ENCODE results near the gene PEX6.

PEX6 gene

DNA sequence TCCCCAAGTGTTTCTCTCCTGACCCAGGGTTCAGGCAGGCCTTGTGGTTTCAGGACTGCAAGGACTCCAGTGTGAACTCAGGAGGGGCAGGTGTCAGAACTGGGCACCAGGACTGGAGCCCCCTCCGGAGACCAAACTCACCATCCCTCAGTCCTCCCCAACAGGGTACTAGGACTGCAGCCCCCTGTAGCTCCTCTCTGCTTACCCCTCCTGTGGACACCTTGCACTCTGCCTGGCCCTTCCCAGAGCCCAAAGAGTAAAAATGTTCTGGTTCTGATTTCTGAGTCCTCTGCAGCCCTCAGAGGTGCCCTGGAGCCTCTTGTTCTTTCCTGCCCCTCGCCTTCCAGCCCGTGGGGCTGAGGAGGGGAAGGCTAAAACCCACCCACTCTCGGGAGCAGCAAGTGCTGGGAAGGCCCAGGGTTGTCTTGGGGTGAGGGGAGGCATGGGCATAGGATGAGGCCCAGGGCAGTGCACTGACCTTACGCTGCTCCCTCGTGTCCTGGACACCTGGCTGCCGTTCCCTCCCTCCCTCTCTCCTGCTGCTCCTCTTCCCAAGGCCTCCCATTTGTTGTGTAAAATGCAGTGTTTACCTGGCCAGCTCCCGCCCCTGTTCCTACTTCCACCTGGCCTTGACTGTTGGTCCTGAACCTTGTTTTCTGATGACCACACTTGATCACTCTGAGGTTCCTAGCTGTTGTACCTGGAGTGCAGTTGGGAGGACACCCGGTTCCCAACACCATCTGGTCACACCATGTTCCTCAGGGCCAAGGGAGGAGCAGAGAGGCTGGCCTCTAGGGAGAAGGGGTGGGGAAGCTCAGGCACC, 39.8 kb downstream of the PEX6 start:
- H3K9ac ChIP-seq (ENCODE audit: low read length): no peak overlapping the region
- no peaks in the 10 kb centered on the region for H3K27me3 ChIP-seq (ENCODE audit: control insufficient read depth, insufficient read depth, low read length)
- no peaks in the 10 kb centered on the region for H3K9me3 ChIP-seq (ENCODE audit: control insufficient read depth, low read depth, low read length)

GRCh38 chr6:42938428-42938796, 40.6 kb downstream of the PEX6 start:
- no peaks in the 10 kb centered on the region for H3K9me3 ChIP-seq (ENCODE audit: control insufficient read depth, low read depth, low read length)
- H3K4me1 ChIP-seq (ENCODE audit: control insufficient read depth, low read depth, low read length): no peaks in the 10 kb centered on the region
- peaks cover 50% of the 10 kb centered on the region for H3K36me3 ChIP-seq (ENCODE audit: control insufficient read depth, low read depth, low read length)
- no peaks in the 10 kb centered on the region for H3K27me3 ChIP-seq (ENCODE audit: control insufficient read depth, insufficient read depth, low read length)
- H3K4me3 ChIP-seq (ENCODE audit: low read length): no peak overlapping the region
- no peak overlapping the region for H3K9ac ChIP-seq (ENCODE audit: low read length)
- H3K27ac ChIP-seq (ENCODE audit: low read length): no peak overlapping the region

More for the DNA sequence above, 39.8 kb downstream of the PEX6 start:
- no peak overlapping the region for H3K4me3 ChIP-seq (ENCODE audit: low read length)
- peaks cover 49% of the 10 kb centered on the region for H3K36me3 ChIP-seq (ENCODE audit: control insufficient read depth, low read depth, low read length)
- H3K4me1 ChIP-seq (ENCODE audit: control insufficient read depth, low read depth, low read length): no peaks in the 10 kb centered on the region
- no peak overlapping the region for H3K27ac ChIP-seq (ENCODE audit: low read length)

GRCh38 chr6:42937548-42938427, 41.2 kb downstream of the PEX6 start:
- no peak overlapping the region for H3K9ac ChIP-seq (ENCODE audit: low read length)
- no peak overlapping the region for H3K4me3 ChIP-seq (ENCODE audit: low read length)
- H3K36me3 ChIP-seq (ENCODE audit: control insufficient read depth, low read depth, low read length): peaks cover 50% of the 10 kb centered on the region
- no peaks in the 10 kb centered on the region for H3K27me3 ChIP-seq (ENCODE audit: control insufficient read depth, insufficient read depth, low read length)
- no peaks in the 10 kb centered on the region for H3K9me3 ChIP-seq (ENCODE audit: control insufficient read depth, low read depth, low read length)
- no peak overlapping the region for H3K27ac ChIP-seq (ENCODE audit: low read length)
- H3K4me1 ChIP-seq (ENCODE audit: control insufficient read depth, low read depth, low read length): no peaks in the 10 kb centered on the region

DNA sequence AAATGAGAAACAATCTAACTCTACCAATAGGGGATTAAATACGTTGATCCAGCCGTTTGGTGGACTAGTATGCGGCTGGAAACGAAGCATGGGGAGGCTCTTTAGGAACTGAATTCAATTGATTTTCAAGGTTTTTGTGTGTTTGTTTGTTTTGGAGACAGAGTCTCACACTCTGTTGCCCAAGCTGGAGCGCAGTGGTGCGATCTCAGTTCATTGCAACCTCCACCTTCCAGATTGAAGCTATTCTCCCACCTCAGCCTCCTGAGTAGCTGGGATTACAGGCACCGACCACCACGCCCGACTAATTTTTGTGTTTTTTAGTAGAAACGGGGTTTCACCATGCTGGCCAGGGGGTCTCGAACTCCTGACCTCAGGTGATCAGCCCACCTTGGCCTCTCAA, 42.6 kb downstream of the PEX6 start:
- Histone ChIP-seq H3K27me3 (ENCODE audit: control insufficient read depth, insufficient read depth, low read length) (no peaks in the 10 kb centered on the region), H3K9ac (ENCODE audit: low read length) (no peak overlapping the region), H3K27ac (ENCODE audit: low read length) (no peak overlapping the region), H3K4me3 (ENCODE audit: low read length) (no peak overlapping the region), H3K9me3 (ENCODE audit: control insufficient read depth, low read depth, low read length) (no peaks in the 10 kb centered on the region), H3K36me3 (ENCODE audit: control insufficient read depth, low read depth, low read length) (peaks cover 56% of the 10 kb centered on the region), H3K4me1 (ENCODE audit: control insufficient read depth, low read depth, low read length) (no peaks in the 10 kb centered on the region)

GRCh38 chr6:42935322-42935721, 43.7 kb downstream of the PEX6 start:
- Histone ChIP-seq H3K4me3 (ENCODE audit: low read length) (no peak overlapping the region), H3K27ac (ENCODE audit: low read length) (no peak overlapping the region), H3K27me3 (ENCODE audit: control insufficient read depth, insufficient read depth, low read length) (no peaks in the 10 kb centered on the region), H3K9ac (ENCODE audit: low read length) (no peak overlapping the region), H3K4me1 (ENCODE audit: control insufficient read depth, low read depth, low read length) (peaks cover 3% of the 10 kb centered on the region), H3K36me3 (ENCODE audit: control insufficient read depth, low read depth, low read length) (peaks cover 56% of the 10 kb centered on the region), H3K9me3 (ENCODE audit: control insufficient read depth, low read depth, low read length) (no peaks in the 10 kb centered on the region)

GRCh38 chr6:42933205-42933604, 45.8 kb downstream of the PEX6 start:
- Histone ChIP-seq H3K9me3 (ENCODE audit: control insufficient read depth, low read depth, low read length) (no peaks in the 10 kb centered on the region), H3K36me3 (ENCODE audit: control insufficient read depth, low read depth, low read length) (peaks cover 46% of the 10 kb centered on the region), H3K4me3 (ENCODE audit: low read length) (no peak overlapping the region), H3K27ac (ENCODE audit: low read length) (no peak overlapping the region), H3K27me3 (ENCODE audit: control insufficient read depth, insufficient read depth, low read length) (no peaks in the 10 kb centered on the region), H3K9ac (ENCODE audit: low read length) (no peak overlapping the region), H3K4me1 (ENCODE audit: control insufficient read depth, low read depth, low read length) (peaks cover 6% of the 10 kb centered on the region)

- peaks cover 38% of the 10 kb centered on the region for H3K36me3 ChIP-seq (ENCODE audit: control insufficient read depth, low read depth, low read length)
- no peak overlapping the region for H3K9ac ChIP-seq (ENCODE audit: low read length)
- no peaks in the 10 kb centered on the region for H3K27me3 ChIP-seq (ENCODE audit: control insufficient read depth, insufficient read depth, low read length)
- H3K4me1 ChIP-seq (ENCODE audit: control insufficient read depth, low read depth, low read length): peaks cover 6% of the 10 kb centered on the region
- H3K9me3 ChIP-seq (ENCODE audit: control insufficient read depth, low read depth, low read length): no peaks in the 10 kb centered on the region
- no peak overlapping the region for H3K27ac ChIP-seq (ENCODE audit: low read length)
- H3K4me3 ChIP-seq (ENCODE audit: low read length): no peak overlapping the region
Measured at GRCh38 chr6:42932412-42932811, 46.6 kb downstream of the PEX6 start.

GRCh38 chr6:42929821-42930360, 49.1 kb downstream of the PEX6 start:
- Histone ChIP-seq H3K9ac (ENCODE audit: low read length) (peak overlapping the region; percentile 77), H3K4me1 (ENCODE audit: control insufficient read depth, low read depth, low read length) (peaks cover 6% of the 10 kb centered on the region), H3K36me3 (ENCODE audit: control insufficient read depth, low read depth, low read length) (peaks cover 14% of the 10 kb centered on the region), H3K27ac (ENCODE audit: low read length) (peak overlapping the region; percentile 90), H3K27me3 (ENCODE audit: control insufficient read depth, insufficient read depth, low read length) (no peaks in the 10 kb centered on the region), H3K9me3 (ENCODE audit: control insufficient read depth, low read depth, low read length) (no peaks in the 10 kb centered on the region), H3K4me3 (ENCODE audit: low read length) (peak overlapping the region; percentile 97)

DNA sequence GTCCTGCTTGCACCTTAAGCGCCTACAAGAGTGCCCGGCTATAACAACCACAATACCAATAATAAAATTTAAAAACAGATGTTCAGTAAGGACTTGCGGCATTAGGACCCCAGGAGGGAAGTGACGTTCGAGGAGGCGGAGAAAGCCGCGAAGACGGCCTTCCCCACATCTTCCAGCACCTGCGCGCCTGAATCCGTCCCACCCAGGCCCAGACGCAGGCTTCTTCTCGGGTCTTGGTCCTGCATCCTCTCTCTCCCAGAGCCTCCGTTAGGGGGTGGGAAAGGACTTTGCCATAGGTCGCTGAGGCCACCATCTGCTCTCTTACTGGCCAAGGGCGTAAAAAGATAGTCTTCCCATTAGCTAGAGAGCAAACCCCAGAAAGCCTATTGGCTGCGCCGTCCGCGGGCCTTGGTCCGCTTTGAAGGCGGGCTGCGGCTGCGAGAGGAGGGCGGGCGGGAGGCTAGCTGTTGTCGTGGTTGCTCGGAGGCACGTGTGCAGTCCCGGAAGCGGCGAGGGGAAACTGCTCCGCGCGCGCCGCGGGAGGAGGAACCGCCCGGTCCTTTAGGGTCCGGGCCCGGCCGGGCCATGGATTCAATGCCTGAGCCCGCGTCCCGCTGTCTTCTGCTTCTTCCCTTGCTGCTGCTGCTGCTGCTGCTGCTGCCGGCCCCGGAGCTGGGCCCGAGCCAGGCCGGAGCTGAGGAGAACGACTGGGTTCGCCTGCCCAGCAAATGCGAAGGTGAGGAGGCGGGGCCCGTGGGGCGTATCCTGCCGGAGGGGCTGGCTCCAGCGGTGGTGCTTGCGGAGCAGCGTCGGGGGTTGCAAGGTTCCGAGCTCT, 49.8 kb downstream of the PEX6 start, which contains the start of gene CNPY3:
TSS of gene CNPY3 (plus strand) at position 495 of the 835 bp plus-strand sequence. CDS start at position 586, 91 bp downstream.
- H3K36me3 ChIP-seq (ENCODE audit: control insufficient read depth, low read depth, low read length): peaks cover 8% of the 10 kb centered on the region
- H3K9ac ChIP-seq (ENCODE audit: low read length): peak within 1 kb of the TSS; percentile 77
- H3K27ac ChIP-seq (ENCODE audit: low read length): peak within 1 kb of the TSS; percentile 90
- H3K9me3 ChIP-seq (ENCODE audit: control insufficient read depth, low read depth, low read length): no peaks in the 10 kb centered on the region
- peaks cover 6% of the 10 kb centered on the region for H3K4me1 ChIP-seq (ENCODE audit: control insufficient read depth, low read depth, low read length)
- no peaks in the 10 kb centered on the region for H3K27me3 ChIP-seq (ENCODE audit: control insufficient read depth, insufficient read depth, low read length)
- peak within 1 kb of the TSS; percentile 97 for H3K4me3 ChIP-seq (ENCODE audit: low read length)

- Histone ChIP-seq H3K36me3 (ENCODE audit: control insufficient read depth, low read depth, low read length) (no peaks in the 10 kb centered on the region), H3K9ac (ENCODE audit: low read length) (no peak overlapping the region), H3K4me1 (ENCODE audit: control insufficient read depth, low read depth, low read length) (peaks cover 3% of the 10 kb centered on the region), H3K4me3 (ENCODE audit: low read length) (no peak overlapping the region), H3K27me3 (ENCODE audit: control insufficient read depth, insufficient read depth, low read length) (no peaks in the 10 kb centered on the region), H3K27ac (ENCODE audit: low read length) (no peak overlapping the region), H3K9me3 (ENCODE audit: control insufficient read depth, low read depth, low read length) (no peaks in the 10 kb centered on the region)
Measured at GRCh38 chr6:42925248-42925857, 53.6 kb downstream of the PEX6 start.

Measured in iPS-18a (cell line).